RWPE2 (cell line): ENCODE data around the gene WDR76.
"Not testable (repeated sequence)": the region's sequence is repeated elsewhere in the genome, so short reads cannot be mapped to it uniquely, and the experiment has no call there.

ENCODE experiments used
- ATAC-seq: fragments of 200-7000 bp; cut with Tn5 transposase; 3 replicates; pipeline ENCODE4 v1.9.1; 2021; ENCODE audit warnings: low read depth
- DNase-seq: peaks from one replicate; pipeline ENCODE4 v3.0.0-alpha.2; 2020; ENCODE audit warnings: low spot score
- H3K27ac ChIP-seq: fragments of 450-650 bp; 2 replicates; pipeline ENCODE4 v1.5.1; 2017; ENCODE audit warnings: mild to moderate bottlenecking; ENCODE audit not compliant: poor library complexity, severe bottlenecking
- H3K27me3 ChIP-seq: fragments of 250-450 bp; sonication (Bioruptor Pico); 2 replicates; pipeline ENCODE4 v1.5.1; 2021; ENCODE audit warnings: mild to moderate bottlenecking, moderate library complexity; ENCODE audit not compliant: insufficient read depth, poor library complexity, severe bottlenecking
- H3K36me3 ChIP-seq: fragments of 250-450 bp; sonication (Bioruptor Pico); 2 replicates; pipeline ENCODE4 v1.5.1; 2020; ENCODE audit warnings: low read depth, mild to moderate bottlenecking, moderate library complexity
- H3K4me1 ChIP-seq: fragments of 250-450 bp; sonication (Bioruptor Pico); 2 replicates; pipeline ENCODE4 v1.5.1; 2021; ENCODE audit warnings: mild to moderate bottlenecking, moderate library complexity; ENCODE audit not compliant: insufficient read depth, poor library complexity, severe bottlenecking
- H3K4me3 ChIP-seq: fragments of 250-450 bp; sonication (Bioruptor Pico); 2 replicates; pipeline ENCODE4 v1.5.1; 2021; ENCODE audit warnings: mild to moderate bottlenecking, moderate library complexity; ENCODE audit not compliant: severe bottlenecking
- H3K9me3 ChIP-seq: fragments of 250-450 bp; sonication (Bioruptor Pico); 2 replicates; pipeline ENCODE4 v1.5.1; 2021; ENCODE audit warnings: mild to moderate bottlenecking, moderate library complexity; ENCODE audit not compliant: severe bottlenecking
- CTCF ChIP-seq: fragments of 450-650 bp; IDR thresholded peaks from one replicate; pipeline ENCODE4 v1.5.1; 2017; ENCODE audit warnings: mild to moderate bottlenecking, moderate library complexity; ENCODE audit not compliant: poor library complexity, severe bottlenecking

Gene WDR76

GRCh38 chr15:43859546-43859945 is 32.7 kb downstream of the WDR76 start:
- Histone ChIP-seq H3K4me1 (no peaks in the 10 kb centered on the region), H3K4me3 (no peak overlapping the region), H3K9me3 (no peaks in the 10 kb centered on the region), H3K27ac (no peak overlapping the region), H3K36me3 (peaks cover 91% of the 10 kb centered on the region), H3K27me3 (no peaks in the 10 kb centered on the region)
- DNase-seq (no peak), ATAC-seq (no peak)
- no peak for TF ChIP-seq CTCF

DNA sequence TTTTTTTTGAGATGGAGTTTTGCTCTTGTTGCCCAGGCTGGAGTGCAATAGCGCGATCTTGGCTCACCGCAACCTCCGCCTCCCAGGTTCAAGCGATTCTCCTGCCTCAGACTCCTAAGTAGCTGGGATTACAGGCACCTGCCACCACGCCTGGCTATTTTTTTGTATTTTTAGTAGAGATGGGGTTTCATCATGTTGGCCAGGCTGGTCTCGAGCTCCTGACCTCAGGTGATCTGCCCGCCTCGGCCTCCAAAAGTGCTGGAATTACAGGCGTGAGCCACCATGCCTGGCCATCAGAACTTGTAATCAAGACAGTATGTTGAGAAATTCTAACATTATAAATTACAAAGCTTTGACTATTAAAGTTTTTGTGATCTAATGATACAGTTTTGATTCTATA is 39.8 kb downstream of the WDR76 start:
- not testable (repeated sequence) for H3K27me3 ChIP-seq, ATAC-seq, H3K27ac ChIP-seq, H3K4me1 ChIP-seq, H3K4me3 ChIP-seq, H3K9me3 ChIP-seq, DNase-seq
- peaks cover 86% of the 10 kb centered on the region for H3K36me3 ChIP-seq

DNA sequence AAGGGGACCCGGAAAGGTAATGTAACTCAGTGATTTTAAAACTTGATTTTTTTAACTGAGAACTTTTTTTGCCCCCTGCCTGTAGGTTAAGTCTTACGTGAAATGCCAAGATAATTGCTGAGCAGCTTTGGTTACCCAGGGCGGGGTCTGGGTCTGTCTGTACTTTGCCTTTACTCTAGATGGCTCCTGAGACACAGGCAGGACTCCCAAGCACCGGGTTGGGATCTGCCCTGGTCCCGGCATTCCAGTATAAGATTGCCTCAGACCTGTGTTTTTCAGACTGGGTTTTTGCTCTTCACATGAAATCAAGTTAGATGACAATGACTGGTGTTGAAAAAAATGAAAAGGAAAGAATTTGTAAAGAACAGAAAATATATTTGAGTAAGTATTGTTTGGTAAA is 40.3 kb downstream of the WDR76 start:
- ATAC-seq (no peak), DNase-seq (no peak)
- no peak for TF ChIP-seq CTCF
- Histone ChIP-seq H3K9me3 (no peaks in the 10 kb centered on the region), H3K4me1 (no peaks in the 10 kb centered on the region), H3K27me3 (no peaks in the 10 kb centered on the region), H3K4me3 (no peak overlapping the region), H3K36me3 (peaks cover 87% of the 10 kb centered on the region), H3K27ac (no peak overlapping the region)

DNA sequence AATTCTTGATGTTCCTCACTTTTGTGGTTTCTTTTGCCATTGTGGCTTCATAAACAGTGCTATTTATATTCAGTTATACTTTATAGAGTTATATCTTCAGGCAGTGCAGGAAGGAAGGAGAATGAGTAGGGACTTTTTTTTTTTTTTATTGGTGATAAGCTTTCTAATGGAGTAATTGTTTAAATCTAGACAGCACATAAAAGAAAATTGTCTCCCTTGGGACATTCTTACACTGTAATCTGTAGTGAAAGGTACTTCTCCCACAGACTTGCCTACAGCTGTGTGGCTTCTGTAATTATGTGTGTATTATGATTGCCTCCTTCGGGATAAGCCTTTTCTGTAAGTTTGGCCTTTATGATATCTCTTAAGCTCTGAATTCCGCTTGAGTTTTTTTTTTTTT is 41.6 kb downstream of the WDR76 start:
- Histone ChIP-seq H3K27me3 (no peaks in the 10 kb centered on the region), H3K36me3 (peaks cover 89% of the 10 kb centered on the region), H3K4me1 (no peaks in the 10 kb centered on the region), H3K27ac (no peak overlapping the region), H3K4me3 (no peak overlapping the region), H3K9me3 (no peaks in the 10 kb centered on the region)
- no peak for TF ChIP-seq CTCF
- ATAC-seq: no peak
- no peak for DNase-seq

DNA sequence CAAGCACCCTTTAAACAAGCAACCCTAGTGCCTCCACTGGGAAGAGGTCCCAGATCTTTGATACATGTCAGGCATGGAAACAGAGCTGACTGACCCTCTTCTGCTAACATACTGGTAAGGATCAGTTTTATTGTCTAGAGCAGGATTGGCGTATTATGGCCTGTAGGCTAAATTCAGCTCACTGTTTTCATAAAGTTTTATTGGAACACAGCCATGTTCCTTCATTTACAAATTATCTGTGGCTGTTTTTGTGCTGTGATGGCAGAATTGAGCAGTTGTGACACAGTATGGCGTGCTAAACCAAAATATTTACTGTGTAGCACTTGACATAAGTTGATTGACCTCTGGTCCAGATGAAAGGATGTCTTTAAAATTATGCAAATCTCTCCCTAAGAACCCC is 45.0 kb downstream of the WDR76 start:
- no peaks in the 10 kb centered on the region for H3K9me3 ChIP-seq
- no peaks in the 10 kb centered on the region for H3K27me3 ChIP-seq
- DNase-seq (no peak), ATAC-seq (no peak)
- no peaks in the 10 kb centered on the region for H3K4me1 ChIP-seq
- H3K36me3 ChIP-seq: peaks cover 73% of the 10 kb centered on the region
- no peak overlapping the region for H3K27ac ChIP-seq
- no peak overlapping the region for H3K4me3 ChIP-seq
- TF ChIP-seq CTCF: no peak
